HEK293 (cell line): ENCODE measurements around the gene TNIK.

Experiments used
- CTCF ChIA-PET: fragments of 350-600 bp; formaldehyde crosslinking; extraction: SDS; loops from one replicate; lab custom pipeline; 2021; ENCODE audit warnings: antibody characterized with exemption; lab: Yijun Ruan, JAX
- POLR2A ChIA-PET: fragments of 300-600 bp; formaldehyde crosslinking; extraction: SDS; loops from one replicate; lab custom pipeline; 2020; ENCODE audit warnings: antibody characterized with exemption, inconsistent platforms; lab: Yijun Ruan, JAX
- H3K27ac ChIP-seq: fragments of 200-500 bp; sonication (Bioruptor generic); 2 replicates; pipeline ENCODE4 v1.5.1; 2014; ENCODE audit warnings: low read depth, low read length, control low read depth, inconsistent platforms; ENCODE audit errors: extremely low read depth
- H3K36me3 ChIP-seq, 2 experiments: fragments of 200-500 bp in 1 of 2; sonication (Bioruptor generic) in 1 of 2; 1 replicate in 1 of 2; 2 replicates in 1 of 2; pipeline ENCODE4 v1.5.1; 2014 to 2017; ENCODE audit warnings: inconsistent platforms in 2 of 2, low read length in 2 of 2; ENCODE audit not compliant: control insufficient read depth in 2 of 2, insufficient read depth in 1 of 2
- H3K4me1 ChIP-seq: fragments of 200-500 bp; sonication (Bioruptor generic); 2 replicates; pipeline ENCODE4 v1.5.1; 2014; ENCODE audit warnings: mild to moderate bottlenecking, low read length, inconsistent platforms; ENCODE audit not compliant: control insufficient read depth, insufficient read depth
- H3K4me3 ChIP-seq: 2 replicates; pipeline ENCODE4 v1.5.1; 2011; ENCODE audit warnings: low read depth, mild to moderate bottlenecking, control low read depth, low read length, moderate library complexity
- H3K9me3 ChIP-seq: fragments of 200-500 bp; sonication (Bioruptor generic); 2 replicates; pipeline ENCODE4 v1.5.1; 2014; ENCODE audit warnings: low read depth, low read length, inconsistent platforms; ENCODE audit not compliant: control insufficient read depth, insufficient read depth
- HIC1 ChIP-seq: fragments of 450-650 bp; formaldehyde crosslinking; IDR thresholded peaks from 2 replicates; pipeline ENCODE4 v1.5.1; 2016; ENCODE audit warnings: missing biosample characterization, missing genetic modification characterization
- HOXC10 ChIP-seq: sonication (generic); formaldehyde crosslinking; IDR thresholded peaks from 2 replicates; pipeline ENCODE4 v1.8.1; 2023; ENCODE audit warnings: mild to moderate bottlenecking, missing genetic modification reagents
- OSR2 ChIP-seq: fragments of 450-650 bp; formaldehyde crosslinking; IDR thresholded peaks from 2 replicates; pipeline ENCODE4 v1.5.1; 2016; ENCODE audit warnings: missing biosample characterization, missing genetic modification characterization
- PBX3 ChIP-seq: sonication (generic); formaldehyde crosslinking; IDR thresholded peaks from 2 replicates; pipeline ENCODE4 v1.8.1; 2022; ENCODE audit warnings: mild to moderate bottlenecking, moderate library complexity, missing genetic modification reagents
- PRDM1 ChIP-seq: fragments of 450-650 bp; formaldehyde crosslinking; IDR thresholded peaks from 2 replicates; pipeline ENCODE4; 2016; ENCODE audit warnings: missing biosample characterization, missing genetic modification characterization
- REPIN1 ChIP-seq: fragments of 450-650 bp; formaldehyde crosslinking; IDR thresholded peaks from 2 replicates; pipeline ENCODE4 v1.5.1; 2017; ENCODE audit warnings: missing biosample characterization, missing genetic modification characterization, low read depth
- YY2 ChIP-seq: fragments of 450-650 bp; formaldehyde crosslinking; IDR thresholded peaks from 2 replicates; pipeline ENCODE4 v1.5.1; 2016; ENCODE audit warnings: missing biosample characterization, missing genetic modification characterization
- ZFP3 ChIP-seq: fragments of 450-650 bp; formaldehyde crosslinking; IDR thresholded peaks from 2 replicates; pipeline ENCODE4 v1.5.1; 2016; ENCODE audit warnings: low read depth, missing biosample characterization, missing genetic modification characterization
- ZNF146 ChIP-seq: fragments of 450-650 bp; formaldehyde crosslinking; IDR thresholded peaks from 2 replicates; pipeline ENCODE4 v1.5.1; 2016; ENCODE audit warnings: missing biosample characterization, missing genetic modification characterization
- ZNF148 ChIP-seq: fragments of 450-650 bp; formaldehyde crosslinking; IDR thresholded peaks from 2 replicates; pipeline ENCODE4 v1.5.0; 2017; ENCODE audit warnings: missing biosample characterization, missing genetic modification characterization, borderline replicate concordance
- ZNF214 ChIP-seq: fragments of 450-650 bp; formaldehyde crosslinking; IDR thresholded peaks from 2 replicates; pipeline ENCODE4 v1.5.1; 2017; ENCODE audit warnings: missing biosample characterization, mild to moderate bottlenecking, missing genetic modification characterization, borderline replicate concordance
- ZNF302 ChIP-seq: fragments of 450-650 bp; formaldehyde crosslinking; IDR thresholded peaks from 2 replicates; pipeline ENCODE4 v1.5.1; 2016; ENCODE audit warnings: missing biosample characterization, missing genetic modification characterization, low read depth
- ZNF354C ChIP-seq: fragments of 450-650 bp; formaldehyde crosslinking; IDR thresholded peaks from 2 replicates; pipeline ENCODE4 v1.5.1; 2016; ENCODE audit warnings: missing biosample characterization, missing genetic modification characterization, low read depth, borderline replicate concordance
- ZNF416 ChIP-seq: fragments of 450-650 bp; formaldehyde crosslinking; IDR thresholded peaks from 2 replicates; pipeline ENCODE4 v1.5.1; 2016; ENCODE audit warnings: missing biosample characterization, missing genetic modification characterization
- ZNF48 ChIP-seq: fragments of 450-650 bp; formaldehyde crosslinking; IDR thresholded peaks from 2 replicates; pipeline ENCODE4 v1.5.1; 2016; ENCODE audit warnings: missing biosample characterization, missing genetic modification characterization
- ZNF510 ChIP-seq: fragments of 450-650 bp; formaldehyde crosslinking; IDR thresholded peaks from 2 replicates; pipeline ENCODE4 v1.5.1; 2018; ENCODE audit warnings: mild to moderate bottlenecking, missing genetic modification characterization, missing biosample characterization; ENCODE audit not compliant: insufficient replicate concordance
- ZNF518A ChIP-seq: fragments of 450-650 bp; formaldehyde crosslinking; conservative IDR thresholded peaks from 2 replicates; pipeline ENCODE4 v1.5.1; 2016; ENCODE audit warnings: low read depth, missing biosample characterization, missing genetic modification characterization
- ZNF555 ChIP-seq: fragments of 450-650 bp; formaldehyde crosslinking; conservative IDR thresholded peaks from 2 replicates; pipeline ENCODE4 v1.5.1; 2017; ENCODE audit warnings: missing biosample characterization, mild to moderate bottlenecking, missing genetic modification characterization, inconsistent platforms
- ZNF621 ChIP-seq: fragments of 450-650 bp; formaldehyde crosslinking; IDR thresholded peaks from 2 replicates; pipeline ENCODE4 v1.5.1; 2017; ENCODE audit warnings: missing biosample characterization, missing genetic modification characterization
- ZNF704 ChIP-seq: fragments of 450-650 bp; formaldehyde crosslinking; IDR thresholded peaks from 2 replicates; pipeline ENCODE4 v1.5.1; 2016; ENCODE audit warnings: missing biosample characterization, missing genetic modification characterization

The TNIK gene

GRCh38 chr3:171178714-171179113, 281.5 kb downstream of the TNIK start (continued):
- TF ChIP-seq PBX3 (CRISPR knock-in tag) = no peak
- no peak for TF ChIP-seq ZNF354C
- no peak for TF ChIP-seq YY2
- TF ChIP-seq ZNF302 (tag by site-specific recombination) = no peak
- no peak for TF ChIP-seq ZNF148
- TF ChIP-seq REPIN1 = no peak

- Histone ChIP-seq H3K36me3 (no peaks in the 10 kb centered on the region), H3K4me1 (no peaks in the 10 kb centered on the region), H3K4me3 (no peak overlapping the region), H3K9me3 (no peaks in the 10 kb centered on the region), H3K27ac (no peak overlapping the region)
- TF ChIP-seq ZNF704 (tag by site-specific recombination) = no peak
- no peak for TF ChIP-seq ZNF510
- no peak for TF ChIP-seq HOXC10
- TF ChIP-seq ZNF146 = no peak
- no peak for TF ChIP-seq ZNF48
- no peak for TF ChIP-seq ZNF416
- TF ChIP-seq ZFP3 (tag by site-specific recombination) = no peak
- TF ChIP-seq ZNF621 (tag by site-specific recombination) = no peak
- no peak for TF ChIP-seq ZNF555 (tag by site-specific recombination)
- TF ChIP-seq HIC1 (tag by site-specific recombination) = no peak
- TF ChIP-seq ZNF518A (tag by site-specific recombination) = no peak
- no peak for TF ChIP-seq OSR2 (tag by site-specific recombination)
- no peak for TF ChIP-seq PRDM1 (tag by site-specific recombination)
- no peak for TF ChIP-seq ZNF214 (tag by site-specific recombination)
- POLR2A ChIA-PET = interaction anchor here (0.6 kb wide), 1 partner anchor 460 kb away, joined by 3 read pairs; no protein-coding TSS in a partner anchor
- CTCF ChIA-PET = interaction anchor here (0.6 kb wide), 1 partner anchor 14 kb away, joined by 3 read pairs; no protein-coding TSS in a partner anchor
Observed at GRCh38 chr3:171177553-171177952, 282.7 kb downstream of the TNIK start.
